KOPT-K1 (cell line): ENCODE measurements around the gene NCS1.

Experiments
- H3K27ac ChIP-seq: fragments of 200-600 bp; sonication (generic); 2 replicates; pipeline ENCODE4 v1.5.1; 2016; ENCODE audit warnings: antibody characterized with exemption, mild to moderate bottlenecking, low read depth, low read length; ENCODE audit not compliant: poor library complexity, severe bottlenecking
- H3K36me3 ChIP-seq: fragments of 200-600 bp; sonication (generic); 2 replicates; pipeline ENCODE4 v1.5.1; 2017; ENCODE audit warnings: antibody characterized with exemption, mild to moderate bottlenecking, low read length, moderate library complexity; ENCODE audit not compliant: insufficient read depth
- H3K9me3 ChIP-seq: fragments of 200-600 bp; sonication (generic); 2 replicates; pipeline ENCODE4 v1.5.1; 2017; ENCODE audit warnings: antibody characterized with exemption, low read length, mild to moderate bottlenecking; ENCODE audit not compliant: insufficient read depth, poor library complexity, severe bottlenecking

The NCS1 gene

GRCh38 chr9:130220352-130220751 lies 48.1 kb downstream of the NCS1 start:
- H3K9me3 ChIP-seq, result no peaks in the 10 kb centered on the region
- no peaks in the 10 kb centered on the region for H3K36me3 ChIP-seq
- no peak overlapping the region for H3K27ac ChIP-seq

GRCh38 chr9:130222833-130223232 lies 50.6 kb downstream of the NCS1 start:
- Histone ChIP-seq H3K36me3 (no peaks in the 10 kb centered on the region), H3K27ac (no peak overlapping the region), H3K9me3 (peaks cover 8% of the 10 kb centered on the region)

GRCh38 chr9:130225071-130225470 lies 52.9 kb downstream of the NCS1 start:
- H3K9me3 ChIP-seq, result peaks cover 12% of the 10 kb centered on the region
- H3K27ac ChIP-seq, result no peak overlapping the region
- no peaks in the 10 kb centered on the region for H3K36me3 ChIP-seq

- H3K36me3 ChIP-seq, result no peaks in the 10 kb centered on the region
- peaks cover 12% of the 10 kb centered on the region for H3K9me3 ChIP-seq
These were observed 53.4 kb downstream of the NCS1 start for GRCh38 chr9:130225586-130225985.

GRCh38 chr9:130226112-130226511 lies 53.9 kb downstream of the NCS1 start:
- Histone ChIP-seq H3K36me3 (no peaks in the 10 kb centered on the region), H3K27ac (no peak overlapping the region)

More at GRCh38 chr9:130225586-130225985, 53.4 kb downstream of the NCS1 start:
- H3K27ac ChIP-seq, result no peak overlapping the region

GRCh38 chr9:130227833-130228232 lies 55.6 kb downstream of the NCS1 start:
- Histone ChIP-seq H3K36me3 (no peaks in the 10 kb centered on the region), H3K27ac (no peak overlapping the region), H3K9me3 (peaks cover 12% of the 10 kb centered on the region)

More at GRCh38 chr9:130226112-130226511, 53.9 kb downstream of the NCS1 start:
- peaks cover 12% of the 10 kb centered on the region for H3K9me3 ChIP-seq

GRCh38 chr9:130229759-130230158 lies 57.6 kb downstream of the NCS1 start:
- Histone ChIP-seq H3K27ac (no peak overlapping the region), H3K9me3 (peaks cover 12% of the 10 kb centered on the region), H3K36me3 (no peaks in the 10 kb centered on the region)

- H3K27ac ChIP-seq, result no peak overlapping the region
- H3K9me3 ChIP-seq, result peaks cover 12% of the 10 kb centered on the region
- no peaks in the 10 kb centered on the region for H3K36me3 ChIP-seq
These were observed 58.4 kb downstream of the NCS1 start for GRCh38 chr9:130230631-130231030.

- H3K36me3 ChIP-seq, result no peaks in the 10 kb centered on the region
- H3K27ac ChIP-seq, result no peak overlapping the region
- H3K9me3 ChIP-seq, result peaks cover 2% of the 10 kb centered on the region
These were observed 60.8 kb downstream of the NCS1 start for GRCh38 chr9:130232899-130233586.

- H3K36me3 ChIP-seq, result no peaks in the 10 kb centered on the region
- no peak overlapping the region for H3K27ac ChIP-seq
- no peaks in the 10 kb centered on the region for H3K9me3 ChIP-seq
These were observed 61.4 kb downstream of the NCS1 start for GRCh38 chr9:130233587-130233945.

GRCh38 chr9:130234340-130235260 lies 62.4 kb downstream of the NCS1 start:
- H3K36me3 ChIP-seq, result no peaks in the 10 kb centered on the region
- no peaks in the 10 kb centered on the region for H3K9me3 ChIP-seq
- H3K27ac ChIP-seq, result no peak overlapping the region

GRCh38 chr9:130235558-130236435 lies 63.6 kb downstream of the NCS1 start:
- no peak overlapping the region for H3K27ac ChIP-seq
- H3K9me3 ChIP-seq, result no peaks in the 10 kb centered on the region
- H3K36me3 ChIP-seq, result no peaks in the 10 kb centered on the region

GRCh38 chr9:130236436-130236985 lies 64.3 kb downstream of the NCS1 start:
- no peaks in the 10 kb centered on the region for H3K36me3 ChIP-seq
- H3K27ac ChIP-seq, result no peak overlapping the region
- H3K9me3 ChIP-seq, result no peaks in the 10 kb centered on the region

- Histone ChIP-seq H3K36me3 (no peaks in the 10 kb centered on the region), H3K27ac (no peak overlapping the region), H3K9me3 (no peaks in the 10 kb centered on the region)
These were observed 64.9 kb downstream of the NCS1 start for GRCh38 chr9:130237076-130237475.
